Activated CD4-positive, alpha-beta T cell treated with anti-CD3 and anti-CD28 coated beads, Interleukin-2, amount 50 U/mL, for 48 hours (primary cell): ENCODE measurements around the gene DNAAF1.
"Not testable (repeated sequence)": the region's sequence is repeated elsewhere in the genome, so short reads cannot be mapped to it uniquely, and the experiment has no call there.

Experiments
- DNase-seq, 2 experiments: peaks; one replicate each; pipeline ENCODE4 v3.0.0-alpha.2; 2020

DNAAF1 gene

GRCh38 chr16:84186685-84187437 is 41.8 kb downstream of the DNAAF1 start, which contains the start of gene TAF1C:
TAF1C (minus strand) TSS chr16:84187057; CDS start chr16:84184988, 2,069 bp downstream.
- DNase-seq: peak; percentile 91 to 92

GRCh38 chr16:84190731-84191388 is 45.8 kb downstream of the DNAAF1 start, which contains the start of gene ADAD2:
ADAD2 (plus strand) TSS chr16:84191157; CDS start chr16:84191231, 74 bp downstream.
- DNase-seq: peak in 1 of 2 experiments; percentile 23

- DNase-seq: no peak
Observed at GRCh38 chr16:84191466-84191865, 46.4 kb downstream of the DNAAF1 start.

GRCh38 chr16:84193480-84193879 is 48.4 kb downstream of the DNAAF1 start:
- DNase-seq: no peak

GRCh38 chr16:84194018-84194417 is 48.9 kb downstream of the DNAAF1 start:
- DNase-seq: no peak

- peak; percentile 25 to 27 for DNase-seq
Observed at GRCh38 chr16:84194470-84195200, 49.5 kb downstream of the DNAAF1 start.

GRCh38 chr16:84195201-84196093 is 50.3 kb downstream of the DNAAF1 start:
- no peak for DNase-seq

GRCh38 chr16:84196101-84196500 is 51.0 kb downstream of the DNAAF1 start:
- no peak for DNase-seq

- DNase-seq: no peak
Observed at GRCh38 chr16:84196727-84197394, 51.8 kb downstream of the DNAAF1 start.

GRCh38 chr16:84197466-84198128 is 52.5 kb downstream of the DNAAF1 start:
- DNase-seq: no peak

- DNase-seq: no peak
Observed at GRCh38 chr16:84198401-84198800, 53.3 kb downstream of the DNAAF1 start.

GRCh38 chr16:84199097-84199496 is 54.0 kb downstream of the DNAAF1 start:
- no peak for DNase-seq

GRCh38 chr16:84199861-84200260 is 54.8 kb downstream of the DNAAF1 start:
- no peak for DNase-seq

- not testable (repeated sequence) for DNase-seq
Observed at GRCh38 chr16:84204551-84204950, 59.4 kb downstream of the DNAAF1 start.

- not testable (repeated sequence) for DNase-seq
Observed at GRCh38 chr16:84205123-84205522, 60.0 kb downstream of the DNAAF1 start.

- DNase-seq: no peak
Observed at GRCh38 chr16:84205976-84206691, 61.0 kb downstream of the DNAAF1 start.

GRCh38 chr16:84207251-84207650 is 62.1 kb downstream of the DNAAF1 start:
- no peak for DNase-seq

GRCh38 chr16:84207879-84208278 is 62.8 kb downstream of the DNAAF1 start:
- DNase-seq: no peak

GRCh38 chr16:84209989-84210388 is 64.9 kb downstream of the DNAAF1 start:
- no peak for DNase-seq

GRCh38 chr16:84212154-84212553 is 67.0 kb downstream of the DNAAF1 start:
- no peak for DNase-seq

GRCh38 chr16:84212631-84213030 is 67.5 kb downstream of the DNAAF1 start:
- DNase-seq: no peak
